A172 (cell line): ENCODE results near the gene TFCP2L1. TPM values are rescaled to one million over a fixed set of nuclear protein-coding genes. Genes with fewer than 3 reads are reported as not detected.
A peak's percentile ranks its signal among the peaks of the same experiment; 100 is the strongest.
"Not testable (repeated sequence)": the region's sequence is repeated elsewhere in the genome, so short reads cannot be mapped to it uniquely, and the experiment has no call there.

Source experiments
- DNase-seq: peaks from one replicate; pipeline ENCODE4 v3.0.0-alpha.2; 2015; ENCODE audit warnings: low spot score
- total RNA-seq: library from RNA; depleted of rRNA; stranded (reverse); fragments of >200 nt; shearing (Covaris generic); gene quantifications from 2 replicates; pipeline ENCODE4 v1.2.3, GENCODE V29; 2014; rRNA removed

Gene TFCP2L1
- total RNA-seq: 0.26 and 0.34 TPM in 2 replicates

GRCh38 chr2:121284463-121285449, at the start of gene TFCP2L1:
Gene TFCP2L1, minus strand, starts transcription at chr2:121285202. Its CDS starts 93 bp downstream, at chr2:121285109.
- no peak for DNase-seq

GRCh38 chr2:121333834-121334558, 49.0 kb upstream of the TFCP2L1 start:
- no peak for DNase-seq

GRCh38 chr2:121333231-121333630, 48.2 kb upstream of the TFCP2L1 start:
- no peak for DNase-seq

GRCh38 chr2:121331324-121331723, 46.3 kb upstream of the TFCP2L1 start:
- not testable (repeated sequence) for DNase-seq

- no peak for DNase-seq
Observed at GRCh38 chr2:121330921-121331320, 45.9 kb upstream of the TFCP2L1 start.

- no peak for DNase-seq
Observed at GRCh38 chr2:121329786-121330185, 44.8 kb upstream of the TFCP2L1 start.

GRCh38 chr2:121326628-121327027, 41.6 kb upstream of the TFCP2L1 start:
- DNase-seq: no peak

GRCh38 chr2:121324601-121325000, 39.6 kb upstream of the TFCP2L1 start:
- no peak for DNase-seq

- no peak for DNase-seq
Observed at GRCh38 chr2:121321476-121321875, 36.5 kb upstream of the TFCP2L1 start.

GRCh38 chr2:121319941-121320340, 34.9 kb upstream of the TFCP2L1 start:
- no peak for DNase-seq

- DNase-seq: no peak
Observed at GRCh38 chr2:121316986-121317385, 32.0 kb upstream of the TFCP2L1 start.

GRCh38 chr2:121313701-121314100, 28.7 kb upstream of the TFCP2L1 start:
- DNase-seq: not testable (repeated sequence)

GRCh38 chr2:121309801-121310200, 24.8 kb upstream of the TFCP2L1 start:
- DNase-seq: no peak

- DNase-seq: no peak
Observed at GRCh38 chr2:121309323-121309722, 24.3 kb upstream of the TFCP2L1 start.

- DNase-seq: no peak
Observed at GRCh38 chr2:121307048-121307447, 22.0 kb upstream of the TFCP2L1 start.

GRCh38 chr2:121304941-121305340, 19.9 kb upstream of the TFCP2L1 start:
- no peak for DNase-seq

- no peak for DNase-seq
Observed at GRCh38 chr2:121303531-121304263, 18.7 kb upstream of the TFCP2L1 start.

- DNase-seq: not testable (repeated sequence)
Observed at GRCh38 chr2:121301190-121301589, 16.2 kb upstream of the TFCP2L1 start.

- DNase-seq: no peak
Observed at GRCh38 chr2:121298476-121298875, 13.5 kb upstream of the TFCP2L1 start.

- not testable (repeated sequence) for DNase-seq
Observed at GRCh38 chr2:121297866-121298265, 12.9 kb upstream of the TFCP2L1 start.

- DNase-seq: peak; percentile 31
Observed at GRCh38 chr2:121297217-121297830, 12.3 kb upstream of the TFCP2L1 start.
